PC-3 (cell line): ENCODE measurements around the gene IL17RB.

Experiments
- CTCF ChIP-seq: fragments of 300-600 bp; sonication (generic); conservative IDR thresholded peaks from 2 replicates; pipeline ENCODE4 v1.5.1; 2017; ENCODE audit warnings: antibody characterized with exemption, low read depth, mild to moderate bottlenecking, low read length
- EZH2 ChIP-seq: fragments of 300-600 bp; sonication (generic); IDR thresholded peaks from one replicate; pipeline ENCODE4 v1.6.1; 2017; ENCODE audit warnings: antibody characterized with exemption, mild to moderate bottlenecking, low read length; ENCODE audit not compliant: unreplicated experiment
- EZH2phosphoT487 ChIP-seq: fragments of 300-600 bp; sonication (generic); IDR thresholded peaks from 2 replicates; pipeline ENCODE4 v1.6.1; 2018; ENCODE audit warnings: mild to moderate bottlenecking, antibody characterized with exemption, low read length, borderline replicate concordance

- TF ChIP-seq CTCF = no peak
- no peak for TF ChIP-seq EZH2phosphoT487
- TF ChIP-seq EZH2 = peak; percentile 65
These were observed 561 bp upstream of the IL17RB start for GRCh38 chr3:53845881-53846133.
